NCI-H146 treated with DMSO at 0.1 percent for 48 hours (cell line): Measurements from ENCODE around the gene PROCA1.
"Not testable (repeated sequence)": the region's sequence is repeated elsewhere in the genome, so short reads cannot be mapped to it uniquely, and the experiment has no call there.

ENCODE experiments used
- DNase-seq: peaks from one replicate; lab custom pipeline; 2025; ENCODE audit not compliant: unreplicated experiment; lab: John Stamatoyannopoulos, UW

The PROCA1 gene

DNA sequence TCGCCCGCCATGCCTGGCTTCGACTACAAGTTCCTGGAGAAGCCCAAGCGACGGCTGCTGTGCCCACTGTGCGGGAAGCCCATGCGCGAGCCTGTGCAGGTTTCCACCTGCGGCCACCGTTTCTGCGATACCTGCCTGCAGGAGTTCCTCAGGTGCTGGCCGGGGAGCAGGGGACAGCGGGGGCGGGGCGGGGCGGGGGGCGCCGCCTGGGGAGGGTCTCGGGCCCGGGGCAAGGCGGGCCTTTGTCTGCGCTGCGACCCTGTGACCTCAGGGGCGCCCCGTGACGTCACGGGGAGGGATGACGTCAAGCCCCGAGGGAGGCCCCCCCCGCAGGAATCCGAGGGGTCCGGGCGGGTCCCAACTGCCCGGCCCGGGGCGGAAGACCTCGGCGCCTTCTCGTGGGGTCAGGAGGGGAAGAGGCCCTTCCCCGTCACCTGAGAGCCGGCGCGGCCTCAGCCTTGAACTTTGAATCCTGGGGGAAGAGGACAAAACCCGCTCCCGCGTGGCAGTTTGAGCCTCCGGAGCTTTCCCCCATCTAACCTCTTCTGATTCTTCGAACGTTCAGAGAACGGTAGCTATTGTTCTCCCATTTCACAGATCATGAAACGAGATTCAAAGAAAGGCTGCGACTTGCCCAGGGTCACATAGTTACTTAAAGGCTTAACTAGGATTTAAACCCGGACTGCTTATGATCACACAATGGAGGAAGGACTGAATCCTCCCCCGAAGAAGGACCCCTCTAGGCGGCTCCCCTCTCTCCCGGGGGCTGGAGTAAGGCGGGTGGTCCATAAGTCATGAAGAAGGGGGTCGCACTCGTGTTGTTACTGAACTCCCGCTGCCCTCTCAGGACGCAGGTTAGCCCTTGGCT lies 32.6 kb upstream of the PROCA1 start:
- no peak for DNase-seq

GRCh38 chr17:28743243-28744103 lies 31.8 kb upstream of the PROCA1 start, which contains the start of gene TRAF4:
Gene TRAF4, plus strand, starts transcription at chr17:28744011. Its CDS starts 102 bp downstream, at chr17:28744113.
- DNase-seq: peak; percentile 60

GRCh38 chr17:28741358-28742349 lies 30.0 kb upstream of the PROCA1 start:
- no peak for DNase-seq

GRCh38 chr17:28740406-28741357 lies 29.0 kb upstream of the PROCA1 start:
- no peak for DNase-seq

DNA sequence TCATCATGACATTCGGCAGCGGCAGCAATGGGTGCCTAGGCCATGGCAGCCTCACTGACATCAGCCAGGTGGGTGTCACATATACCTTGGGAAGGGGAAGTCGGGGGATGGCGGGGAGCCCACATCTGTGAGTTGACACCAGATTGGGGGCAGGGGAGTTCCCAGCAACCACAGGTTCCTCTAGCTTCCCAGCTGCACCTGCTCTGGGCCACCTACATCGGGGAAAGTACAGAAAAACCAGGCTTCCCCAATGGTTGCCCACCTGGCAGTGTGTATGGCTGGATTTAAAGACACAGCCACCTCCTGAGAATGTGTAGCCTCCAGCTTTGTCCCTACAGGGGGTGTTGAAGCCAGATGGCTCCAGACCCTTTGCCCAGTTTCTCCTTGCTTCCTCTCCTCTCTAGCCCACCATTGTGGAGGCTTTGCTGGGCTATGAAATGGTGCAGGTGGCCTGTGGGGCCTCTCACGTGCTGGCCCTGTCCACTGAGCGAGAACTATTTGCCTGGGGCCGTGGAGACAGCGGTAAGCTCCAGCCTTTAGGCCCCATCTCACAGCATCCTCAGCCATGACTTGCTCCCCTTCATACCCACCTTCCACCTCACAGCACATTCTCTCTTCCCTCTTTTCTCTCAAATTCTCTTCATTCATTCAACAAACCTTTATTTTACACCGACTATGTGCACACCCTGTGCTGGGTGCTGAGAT lies 27.1 kb upstream of the PROCA1 start:
- DNase-seq: no peak

DNA sequence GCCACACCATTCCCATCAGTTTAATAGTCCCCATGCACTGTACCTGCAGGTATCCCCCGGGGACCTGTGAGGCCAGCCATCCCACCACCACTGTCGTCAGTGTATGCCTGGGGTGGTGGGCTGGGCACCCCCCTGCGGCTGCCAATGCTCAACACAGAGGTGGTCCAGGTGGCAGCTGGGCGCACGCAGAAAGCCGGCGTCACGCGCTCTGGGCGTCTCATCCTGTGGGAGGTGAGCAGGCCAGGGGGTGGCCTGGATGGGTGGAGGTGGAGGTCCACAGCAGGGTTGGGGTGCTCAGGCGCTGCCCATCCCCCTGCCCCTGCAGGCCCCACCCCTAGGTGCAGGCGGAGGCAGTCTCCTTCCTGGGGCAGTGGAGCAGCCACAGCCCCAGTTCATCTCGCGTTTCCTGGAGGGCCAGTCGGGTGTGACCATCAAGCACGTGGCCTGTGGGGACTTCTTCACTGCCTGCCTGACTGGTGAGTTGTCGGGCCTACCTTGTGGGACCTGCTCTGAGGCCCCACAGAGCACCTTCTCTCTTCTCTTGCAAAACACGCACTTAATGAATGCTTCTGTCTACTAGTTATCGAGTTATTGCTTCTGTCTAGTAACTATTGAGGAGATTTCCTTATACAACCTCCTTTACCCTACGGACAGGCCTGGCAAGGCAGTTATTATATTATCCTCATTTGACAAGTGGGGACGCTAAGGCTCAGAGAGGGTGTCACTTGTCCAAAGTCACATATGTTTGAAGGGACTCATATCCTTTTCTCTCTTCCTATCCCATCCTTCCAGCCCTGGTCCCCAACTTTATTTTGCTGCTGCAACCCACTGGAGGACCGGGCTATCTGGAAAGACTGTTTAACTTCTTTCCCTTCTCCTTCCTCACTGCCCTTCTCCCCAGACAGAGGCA lies 26.3 kb upstream of the PROCA1 start:
- DNase-seq: no peak

DNA sequence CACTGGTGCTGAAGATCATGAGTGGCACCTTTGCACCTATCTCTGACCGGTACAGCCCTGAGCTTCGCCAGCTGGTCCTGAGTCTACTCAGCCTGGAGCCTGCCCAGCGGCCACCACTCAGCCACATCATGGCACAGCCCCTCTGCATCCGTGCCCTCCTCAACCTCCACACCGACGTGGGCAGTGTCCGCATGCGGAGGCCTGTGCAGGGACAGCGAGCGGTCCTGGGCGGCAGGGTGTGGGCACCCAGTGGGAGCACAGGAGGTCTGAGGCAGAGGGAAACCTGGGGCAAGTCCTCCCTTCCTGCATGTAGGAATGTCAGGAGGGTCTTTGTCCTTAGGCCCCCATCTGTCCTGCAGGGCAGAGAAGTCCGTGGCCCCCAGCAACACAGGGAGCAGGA lies 25.6 kb upstream of the PROCA1 start:
- no peak for DNase-seq

DNA sequence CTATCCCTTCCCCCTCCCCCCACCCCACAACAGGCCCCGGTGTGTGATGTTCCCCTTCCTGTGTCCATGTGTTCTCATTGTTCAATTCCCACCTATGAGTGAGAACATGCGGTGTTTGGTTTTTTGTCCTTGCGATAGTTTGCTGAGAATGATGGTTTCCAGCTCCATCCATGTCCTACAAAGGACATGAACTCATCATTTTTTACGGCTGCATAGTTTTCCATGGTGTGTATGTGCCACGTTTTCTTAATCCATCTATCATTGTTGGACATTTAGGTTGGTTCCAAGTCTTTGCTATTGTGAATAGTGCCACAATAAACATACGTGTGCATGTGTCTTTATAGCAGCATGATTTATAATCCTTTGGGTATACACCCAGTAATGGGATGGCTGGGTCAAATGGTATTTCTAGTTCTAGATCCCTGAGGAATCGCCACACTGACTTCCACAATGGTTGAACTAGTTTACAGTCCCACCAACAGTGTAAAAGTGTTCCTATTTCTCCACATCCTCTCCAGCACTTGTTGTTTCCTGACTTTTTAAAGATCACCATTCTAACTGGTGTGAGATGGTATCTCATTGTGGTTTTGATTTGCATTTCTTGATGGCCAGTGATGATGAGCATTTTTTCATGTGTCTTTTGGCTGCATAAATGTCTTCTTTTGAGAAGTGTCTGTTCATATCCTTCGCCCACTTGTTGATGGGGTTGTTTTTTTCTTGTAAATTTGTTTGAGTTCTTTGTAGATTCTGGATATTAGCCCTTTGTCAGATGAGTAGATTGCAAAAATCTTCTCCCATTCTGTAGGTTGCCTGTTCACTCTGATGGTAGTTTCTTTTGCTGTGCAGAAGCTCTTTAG lies 24.5 kb upstream of the PROCA1 start:
- not testable (repeated sequence) for DNase-seq

DNA sequence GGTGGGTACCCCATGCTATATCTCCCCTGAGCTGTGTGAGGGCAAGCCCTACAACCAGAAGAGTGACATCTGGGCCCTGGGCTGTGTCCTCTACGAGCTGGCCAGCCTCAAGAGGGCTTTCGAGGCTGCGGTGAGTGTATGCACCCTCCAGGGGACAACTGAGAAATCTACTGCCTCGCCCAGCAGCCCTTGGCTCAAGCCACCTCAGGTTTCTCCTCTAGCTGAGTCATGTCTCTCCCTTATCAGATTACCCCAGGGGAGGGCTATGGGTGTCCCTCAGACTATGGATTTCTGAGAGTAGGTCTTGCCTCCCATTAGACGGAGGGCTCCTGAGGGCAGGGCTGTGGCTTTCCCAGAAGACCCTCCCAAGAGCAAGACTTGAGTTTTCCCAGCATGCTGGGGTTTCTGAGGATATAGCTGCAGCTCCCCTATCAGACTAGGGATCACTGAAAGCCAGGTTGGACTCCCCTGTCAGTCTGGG lies 23.6 kb upstream of the PROCA1 start:
- DNase-seq: no peak

DNA sequence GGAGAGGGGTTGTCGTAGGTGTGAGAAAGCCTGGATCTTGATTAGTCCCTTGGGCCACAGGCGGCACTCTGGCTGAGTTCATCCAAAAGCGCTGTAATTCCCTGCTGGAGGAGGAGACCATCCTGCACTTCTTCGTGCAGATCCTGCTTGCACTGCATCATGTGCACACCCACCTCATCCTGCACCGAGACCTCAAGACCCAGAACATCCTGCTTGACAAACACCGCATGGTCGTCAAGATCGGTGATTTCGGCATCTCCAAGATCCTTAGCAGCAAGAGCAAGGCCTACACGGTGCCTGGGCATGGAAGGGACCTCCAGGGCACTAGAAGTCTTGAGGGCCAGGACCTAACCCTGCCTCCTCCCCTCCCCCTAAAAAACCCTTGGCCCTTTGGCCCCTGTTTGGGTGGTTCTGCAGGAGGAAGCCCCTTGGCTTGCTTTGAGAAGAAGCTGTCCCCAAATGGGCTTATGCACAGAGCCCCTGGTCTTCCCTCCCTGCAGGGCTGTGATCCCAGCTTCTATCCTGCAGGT lies 23.1 kb upstream of the PROCA1 start:
- no peak for DNase-seq

- DNase-seq: no peak
Observed at GRCh38 chr17:28733346-28733745, 21.7 kb upstream of the PROCA1 start.

DNA sequence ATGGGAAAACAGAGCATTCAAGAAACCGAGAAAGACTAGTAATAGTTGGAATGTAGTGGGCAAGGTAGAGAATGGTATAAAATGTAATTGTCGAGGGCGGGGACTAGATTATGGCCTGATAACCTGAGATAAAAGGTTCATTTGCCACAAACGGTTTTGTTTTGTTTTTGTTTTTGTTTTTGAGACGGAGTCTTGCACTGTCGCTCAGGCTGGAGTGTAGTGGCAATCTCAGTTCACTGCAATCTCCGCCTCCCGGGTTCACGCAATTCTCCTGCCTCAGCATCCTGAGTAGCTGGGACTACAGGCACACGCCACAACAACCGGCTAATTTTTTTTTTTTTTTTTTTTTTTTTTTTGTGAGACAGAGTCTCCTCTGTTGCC lies 18.3 kb upstream of the PROCA1 start:
- no peak for DNase-seq

DNA sequence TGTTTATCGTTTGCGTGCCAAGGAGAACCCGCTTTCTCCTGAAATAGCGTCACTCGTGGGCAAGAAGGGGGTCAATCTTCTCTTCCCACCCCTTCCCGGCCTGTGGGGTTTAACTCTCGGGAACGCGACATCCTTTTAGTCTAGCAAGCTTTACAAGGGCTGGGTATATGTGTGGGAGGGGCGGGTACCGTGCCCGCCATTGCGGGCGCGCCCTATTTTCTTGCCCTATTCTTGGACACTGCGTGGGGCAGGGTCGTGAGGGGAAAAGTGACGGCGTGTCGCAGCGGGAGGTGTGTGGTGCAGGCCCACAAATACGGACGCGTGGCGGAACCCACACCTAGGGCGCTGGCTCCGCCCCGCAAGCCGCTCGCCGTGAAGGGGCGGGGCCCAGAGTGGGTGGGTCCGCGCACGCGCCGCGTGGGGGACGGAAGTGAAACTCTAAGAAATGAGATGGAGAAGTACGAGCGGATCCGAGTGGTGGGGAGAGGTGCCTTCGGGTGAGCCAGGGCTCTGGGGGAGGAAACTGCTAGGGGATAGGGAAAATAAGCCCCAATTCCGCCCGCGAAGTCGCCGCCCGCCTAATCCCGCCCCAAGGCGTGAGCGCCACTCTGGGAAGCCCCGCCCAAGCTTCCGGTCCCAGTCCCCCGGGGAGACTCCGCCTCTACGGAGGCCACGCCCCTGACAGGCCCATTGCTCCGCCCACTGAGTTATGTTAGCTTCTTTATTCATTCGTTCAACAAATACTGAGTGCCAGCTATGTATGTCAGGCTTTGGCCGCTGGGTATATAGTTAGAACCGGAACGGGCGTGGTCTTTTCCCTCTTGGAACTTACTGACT lies 16.9 kb upstream of the PROCA1 start, which contains the start of gene NEK8:
TSS of gene NEK8 (plus strand) at position 425 of the 837 bp plus-strand sequence. CDS start at position 451, 26 bp downstream.
- peak; percentile 81 for DNase-seq

GRCh38 chr17:28726627-28727491 lies 15.2 kb upstream of the PROCA1 start:
- peak; percentile 89 for DNase-seq

DNA sequence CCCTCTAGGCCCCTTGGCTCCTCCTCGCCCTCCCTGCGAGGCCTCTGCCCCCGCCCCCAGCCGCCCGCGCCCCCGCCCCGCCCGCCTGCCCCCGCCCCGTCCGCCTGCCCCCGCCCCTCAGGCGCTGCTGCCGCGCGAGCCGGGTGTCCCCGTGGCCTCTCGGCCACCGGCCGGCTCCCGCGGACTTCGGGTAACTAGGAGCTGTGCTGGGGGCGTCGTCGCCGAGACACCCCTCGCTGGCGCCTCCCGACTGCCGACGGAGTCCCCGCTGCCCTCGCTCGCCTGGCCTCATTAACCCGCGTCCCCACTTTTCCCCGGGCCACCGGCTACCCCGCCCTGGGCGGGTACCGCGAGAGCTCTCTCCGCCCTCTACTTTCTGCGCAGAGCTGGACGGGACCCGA lies 14.5 kb upstream of the PROCA1 start, which contains the start of gene TLCD1:
TSS of gene TLCD1 (minus strand) at position 8 of the 401 bp plus-strand sequence. CDS start 136 bp downstream, outside the sequence.
- DNase-seq: peak; percentile 57
